HG02970 (cell line): ENCODE measurements around the gene TSPEAR.
"Not testable (repeated sequence)": the region's sequence is repeated elsewhere in the genome, so short reads cannot be mapped to it uniquely, and the experiment has no call there.

Experiments
- ATAC-seq: cut with Tn5 transposase; IDR thresholded peaks from one replicate; pipeline ENCODE4 v1.9.1; 2021; ENCODE audit warnings: mild to moderate bottlenecking, moderate library complexity, moderate number of reproducible peaks; ENCODE audit not compliant: unreplicated experiment, low FRiP score

Gene TSPEAR

GRCh38 chr21:44558329-44558675 lies 153.1 kb downstream of the TSPEAR start:
- ATAC-seq: not testable (repeated sequence)

- ATAC-seq: no peak
Measured at GRCh38 chr21:44557491-44558328, 153.7 kb downstream of the TSPEAR start.

DNA sequence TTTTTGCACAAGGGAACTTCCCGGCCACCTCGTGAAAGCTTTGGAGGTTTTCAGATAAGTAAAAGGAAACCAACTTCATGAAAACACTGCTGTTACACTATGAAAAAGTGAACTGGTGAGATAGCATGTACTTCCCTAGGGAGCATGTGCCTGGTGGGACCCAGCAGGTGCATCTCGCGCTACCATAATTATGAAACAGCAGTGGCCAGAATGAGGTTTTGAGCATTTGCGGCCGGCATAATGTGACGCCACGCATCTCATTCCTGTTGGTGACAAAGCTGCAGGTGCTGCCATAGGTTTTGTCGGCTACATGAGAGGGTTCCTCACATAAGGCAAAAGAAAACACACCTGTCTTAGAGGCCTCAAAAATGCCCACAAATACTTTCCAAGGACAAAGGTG lies 154.5 kb downstream of the TSPEAR start:
- no peak for ATAC-seq

GRCh38 chr21:44555200-44555875 lies 156.0 kb downstream of the TSPEAR start:
- no peak for ATAC-seq

DNA sequence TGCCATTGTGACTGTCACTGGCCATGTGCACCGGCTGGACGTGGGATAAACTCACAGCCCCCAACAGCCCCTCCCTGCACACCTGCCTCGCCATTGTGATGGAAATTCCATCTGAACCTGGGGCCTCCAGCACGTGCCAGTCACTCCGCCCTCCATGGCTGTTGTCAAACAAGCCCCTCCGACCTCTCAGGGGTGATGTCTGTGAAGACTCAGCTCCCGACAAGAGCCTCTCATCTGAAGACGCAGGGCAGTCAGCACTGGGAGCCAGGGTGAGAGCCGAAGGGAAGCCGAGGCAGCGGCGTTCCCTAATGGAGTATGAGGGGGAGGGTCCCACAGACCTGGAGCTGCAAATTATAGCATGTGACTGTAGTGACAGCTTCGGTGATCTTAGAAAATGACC lies 158.7 kb downstream of the TSPEAR start:
- ATAC-seq: no peak

- no peak for ATAC-seq
Measured at GRCh38 chr21:44552136-44552535, 159.2 kb downstream of the TSPEAR start.

GRCh38 chr21:44551340-44551961 lies 159.9 kb downstream of the TSPEAR start, which contains the start of gene KRTAP10-2:
TSS of gene KRTAP10-2 (minus strand) at chr21:44551505. CDS start at chr21:44551458, 47 bp downstream.
- no peak for ATAC-seq

GRCh38 chr21:44550807-44551206 lies 160.6 kb downstream of the TSPEAR start:
- no peak for ATAC-seq

DNA sequence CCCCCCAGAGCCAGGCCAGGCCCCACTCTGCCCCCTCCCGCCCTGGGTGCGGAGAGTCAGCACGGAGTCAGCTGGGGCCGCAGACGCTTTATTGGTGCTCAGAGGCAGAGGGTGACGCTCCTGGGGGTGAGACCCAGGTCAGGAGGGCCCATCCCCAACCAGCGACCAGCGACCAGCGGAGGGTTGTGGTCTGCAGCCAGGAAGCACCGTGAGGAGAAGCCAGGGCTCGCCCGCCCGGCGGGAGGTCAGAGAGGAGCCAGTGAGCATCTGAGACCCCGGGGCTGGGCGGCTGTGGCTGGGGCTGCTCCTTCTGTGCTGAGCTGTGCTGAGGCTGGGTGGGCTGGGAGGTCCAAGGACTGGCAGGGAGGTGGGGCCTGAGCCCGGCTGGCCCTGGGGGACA lies 161.1 kb downstream of the TSPEAR start:
- not testable (repeated sequence) for ATAC-seq

- ATAC-seq: no peak
Measured at GRCh38 chr21:44549525-44550211, 161.7 kb downstream of the TSPEAR start.

GRCh38 chr21:44548922-44549321 lies 162.4 kb downstream of the TSPEAR start:
- no peak for ATAC-seq

GRCh38 chr21:44548381-44548780 lies 163.0 kb downstream of the TSPEAR start:
- no peak for ATAC-seq

DNA sequence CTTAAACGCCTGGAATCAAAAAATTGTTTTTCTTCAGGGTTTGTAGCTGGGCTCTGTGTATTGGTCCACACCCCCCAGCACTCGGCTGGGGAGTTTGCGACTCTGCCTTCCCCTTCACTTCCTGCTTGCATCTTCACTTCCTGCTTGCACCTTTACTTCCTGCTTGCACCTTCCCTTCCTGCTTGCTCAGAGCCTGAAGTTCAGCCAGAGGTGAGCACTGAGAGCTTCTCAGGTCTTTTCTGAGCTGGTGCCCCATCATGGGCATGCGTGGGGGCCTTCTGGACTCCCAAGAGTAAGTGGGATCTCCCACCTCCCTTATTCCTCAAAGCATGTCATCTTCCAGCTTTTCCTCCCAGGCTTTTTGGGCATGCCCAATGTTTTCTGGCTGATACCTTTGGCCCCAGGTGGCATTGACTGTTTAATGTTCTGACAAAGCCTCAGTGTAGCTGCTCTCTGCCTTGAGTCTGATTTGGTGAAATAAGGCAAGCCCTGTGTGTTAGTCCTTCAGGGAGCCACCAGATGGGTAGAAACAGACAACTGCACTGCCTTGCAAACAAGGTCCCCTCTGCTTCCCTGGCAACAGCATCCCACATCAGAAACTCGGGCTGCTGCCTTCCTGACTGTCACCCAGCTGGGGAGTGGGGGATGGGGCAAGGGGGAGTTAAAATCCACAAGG lies 163.6 kb downstream of the TSPEAR start:
- ATAC-seq: no peak

DNA sequence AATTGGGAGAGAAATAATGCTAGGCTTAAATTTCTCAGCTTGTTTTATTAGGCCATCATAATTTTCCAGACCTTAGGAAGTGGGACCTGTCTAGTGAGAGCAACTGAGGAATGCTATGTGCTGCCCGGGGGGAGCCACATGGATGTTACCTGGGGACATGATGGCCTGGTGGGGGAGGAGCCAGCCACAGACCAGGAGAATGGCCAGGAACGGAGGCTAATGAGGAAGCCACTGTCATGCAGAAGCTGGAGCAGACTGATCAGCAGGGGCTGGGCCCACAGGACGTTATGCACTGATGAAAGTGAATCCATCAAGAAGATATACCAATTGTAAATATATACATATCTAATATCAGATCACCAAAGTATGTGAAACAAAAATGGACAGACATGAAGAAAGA lies 166.8 kb downstream of the TSPEAR start:
- no peak for ATAC-seq

- no peak for ATAC-seq
Measured at GRCh38 chr21:44542716-44543115, 168.7 kb downstream of the TSPEAR start.

GRCh38 chr21:44540741-44541288 lies 170.6 kb downstream of the TSPEAR start:
- ATAC-seq: no peak

- ATAC-seq: no peak
Measured at GRCh38 chr21:44539991-44540666, 171.2 kb downstream of the TSPEAR start, which contains the start of gene KRTAP10-1. TSS of gene KRTAP10-1 (minus strand) at chr21:44540195. CDS start at chr21:44540150, 45 bp downstream.

- ATAC-seq: no peak
Measured at GRCh38 chr21:44539046-44539445, 172.3 kb downstream of the TSPEAR start.
